Measurements from ENCODE around the gene PROX1. TPM values are rescaled to one million over a fixed set of nuclear protein-coding genes. Genes with fewer than 3 reads are reported as not detected.

Gene PROX1
- polyA plus RNA-seq, 3 donors: 0.07 TPM; not detected in 2

GRCh38 chr1:213979751-213980586 is 7.8 kb upstream of the PROX1 start:
- Mint-ChIP-seq H3K27ac (no peak overlapping the region), H3K27me3 (ENCODE audit: low read depth in 3 of 3) (peaks cover 74 to 88% (median 85%) of the 10 kb centered on the region in 3 donors), H3K4me3 (peak overlapping the region in 1 of 2 donors; percentile 78), H3K36me3 (peaks cover 0 to 5% of the 10 kb centered on the region in 2 donors), H3K9me3 (peaks cover 3 to 34% (median 28%) of the 10 kb centered on the region in 7 donors), H3K4me1 (peaks cover 3% of the 10 kb centered on the region)
- no peaks in the 10 kb centered on the region for H3K4me1 ChIP-seq (ENCODE audit: control insufficient read depth in 1 of 2, insufficient read depth in 2 of 2, low read length in 2 of 2)
- H3K9ac ChIP-seq (ENCODE audit: insufficient read depth, low read length, poor library complexity, severe bottlenecking): no peak overlapping the region
- H3K4me3 ChIP-seq (replicated peaks in 1 of 3; ENCODE audit: low read depth in 2 of 3, low read length in 3 of 3): no peak overlapping the region
- H2AFZ ChIP-seq (ENCODE audit: insufficient read depth, low read depth, low read length, poor library complexity, severe bottlenecking): no peak overlapping the region
- intact Hi-C loops (cut with micrococcal nuclease): no loop called here
- H3K4me2 ChIP-seq (replicated peaks; ENCODE audit: extremely low read depth, low read length, poor library complexity, severe bottlenecking): no peak overlapping the region
- no peak for DNase-seq
- peaks cover 7 to 56% of the 10 kb centered on the region in 2 donors for H3K9me3 ChIP-seq (replicated peaks in 1 of 2; ENCODE audit: control insufficient read depth in 1 of 2, insufficient read depth in 1 of 2, low read length in 2 of 2)
- WGBS (ENCODE audit: insufficient coverage): 5% methylated on average over 42 of the region's 48 CpGs
- TF ChIP-seq CTCF (IDR thresholded peaks at IDR 0.05): no peak
- H3K27ac ChIP-seq (ENCODE audit: low read depth in 1 of 2, low read length in 2 of 2): no peak overlapping the region
- H3K36me3 ChIP-seq (replicated peaks in 1 of 2; ENCODE audit: control insufficient read depth in 1 of 2, insufficient read depth in 2 of 2, low read length in 2 of 2): no peaks in the 10 kb centered on the region
- no peaks in the 10 kb centered on the region for H3K79me2 ChIP-seq (ENCODE audit: insufficient read depth, low read length)
- no peaks in the 10 kb centered on the region for H4K20me1 ChIP-seq (ENCODE audit: insufficient read depth, low read length)
- peaks cover 71 to 87% of the 10 kb centered on the region in 2 donors for H3K27me3 ChIP-seq (ENCODE audit: control insufficient read depth in 2 of 2, insufficient read depth in 2 of 2, low read length in 2 of 2)

GRCh38 chr1:213980906-213981305 is 6.9 kb upstream of the PROX1 start:
- Mint-ChIP-seq H3K9me3 (peaks cover 3 to 34% (median 28%) of the 10 kb centered on the region in 7 donors), H3K4me3 (peak overlapping the region in 1 of 2 donors; percentile 78), H3K36me3 (peaks cover 0 to 7% of the 10 kb centered on the region in 2 donors), H3K27me3 (ENCODE audit: low read depth in 3 of 3) (peaks cover 83 to 94% (median 92%) of the 10 kb centered on the region in 3 donors), H3K27ac (no peak overlapping the region), H3K4me1 (peaks cover 6% of the 10 kb centered on the region)
- H3K27me3 ChIP-seq (ENCODE audit: control insufficient read depth in 2 of 2, insufficient read depth in 2 of 2, low read length in 2 of 2): peaks cover 80 to 91% of the 10 kb centered on the region in 2 donors
- H3K9me3 ChIP-seq (replicated peaks in 1 of 2; ENCODE audit: control insufficient read depth in 1 of 2, insufficient read depth in 1 of 2, low read length in 2 of 2): peaks cover 7 to 62% of the 10 kb centered on the region in 2 donors
- no peak overlapping the region for H3K4me2 ChIP-seq (replicated peaks; ENCODE audit: extremely low read depth, low read length, poor library complexity, severe bottlenecking)
- H2AFZ ChIP-seq (ENCODE audit: insufficient read depth, low read depth, low read length, poor library complexity, severe bottlenecking): no peak overlapping the region
- H3K9ac ChIP-seq (ENCODE audit: insufficient read depth, low read length, poor library complexity, severe bottlenecking): no peak overlapping the region
- intact Hi-C loops (cut with micrococcal nuclease): no loop called here
- 28% methylated on average over 2 of the region's 4 CpGs for WGBS (ENCODE audit: insufficient coverage)
- H3K27ac ChIP-seq (ENCODE audit: low read depth in 1 of 2, low read length in 2 of 2): no peak overlapping the region
- H3K79me2 ChIP-seq (ENCODE audit: insufficient read depth, low read length): no peaks in the 10 kb centered on the region
- H4K20me1 ChIP-seq (ENCODE audit: insufficient read depth, low read length): no peaks in the 10 kb centered on the region
- TF ChIP-seq CTCF (IDR thresholded peaks at IDR 0.05): no peak
- DNase-seq: no peak
- no peaks in the 10 kb centered on the region for H3K36me3 ChIP-seq (replicated peaks in 1 of 2; ENCODE audit: control insufficient read depth in 1 of 2, insufficient read depth in 2 of 2, low read length in 2 of 2)
- no peak overlapping the region for H3K4me3 ChIP-seq (replicated peaks in 1 of 3; ENCODE audit: low read depth in 2 of 3, low read length in 3 of 3)
- no peaks in the 10 kb centered on the region for H3K4me1 ChIP-seq (ENCODE audit: control insufficient read depth in 1 of 2, insufficient read depth in 2 of 2, low read length in 2 of 2)

All from CD14-positive monocyte (primary cell).